ENCODE measurements around the gene AHDC1.
A peak's percentile ranks its signal among the peaks of the same experiment; 100 is the strongest.
"Not testable (repeated sequence)": the region's sequence is repeated elsewhere in the genome, so short reads cannot be mapped to it uniquely, and the experiment has no call there.

AHDC1 gene

GRCh38 chr1:27562021-27562420 lies 41.9 kb downstream of the AHDC1 start:
- no peak for DNase-seq

DNA sequence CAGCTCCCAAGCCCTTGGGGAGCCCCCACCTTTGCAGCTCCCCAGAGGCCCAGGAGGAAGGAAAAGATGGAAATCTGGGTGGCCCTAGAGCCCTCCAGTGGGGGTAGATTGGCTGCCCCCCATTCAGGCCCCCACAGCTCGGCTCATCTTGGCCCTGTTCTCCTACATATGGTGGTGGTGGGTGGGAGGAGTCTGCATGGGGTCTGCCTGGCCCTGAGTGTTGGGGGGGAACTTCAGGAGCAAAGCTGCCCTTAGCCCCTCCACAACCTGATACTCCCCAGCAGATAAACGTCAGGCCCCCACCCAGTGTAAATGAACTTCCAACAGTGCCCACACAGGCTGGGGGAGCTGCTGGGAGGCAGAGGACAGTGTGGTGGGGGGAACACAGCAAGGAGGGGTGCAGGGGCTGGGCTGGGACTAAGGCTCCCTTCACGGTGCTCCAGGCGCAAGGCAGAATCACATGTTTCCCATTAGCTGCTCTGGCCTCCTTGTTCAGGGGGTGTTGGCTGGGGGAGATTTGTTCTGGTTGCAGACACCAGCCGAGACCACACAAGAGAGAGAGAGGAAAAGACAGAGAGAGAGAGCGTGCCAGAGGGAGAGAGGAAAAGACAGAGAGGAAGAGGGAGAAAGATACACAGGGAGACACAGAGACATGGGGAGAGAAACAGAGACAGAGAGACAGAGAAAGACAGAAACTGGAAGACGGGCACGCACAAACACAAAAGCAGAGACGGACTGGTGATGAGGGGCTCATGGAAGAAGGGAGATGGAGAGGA lies 42.6 kb downstream of the AHDC1 start:
- DNase-seq = no peak

DNA sequence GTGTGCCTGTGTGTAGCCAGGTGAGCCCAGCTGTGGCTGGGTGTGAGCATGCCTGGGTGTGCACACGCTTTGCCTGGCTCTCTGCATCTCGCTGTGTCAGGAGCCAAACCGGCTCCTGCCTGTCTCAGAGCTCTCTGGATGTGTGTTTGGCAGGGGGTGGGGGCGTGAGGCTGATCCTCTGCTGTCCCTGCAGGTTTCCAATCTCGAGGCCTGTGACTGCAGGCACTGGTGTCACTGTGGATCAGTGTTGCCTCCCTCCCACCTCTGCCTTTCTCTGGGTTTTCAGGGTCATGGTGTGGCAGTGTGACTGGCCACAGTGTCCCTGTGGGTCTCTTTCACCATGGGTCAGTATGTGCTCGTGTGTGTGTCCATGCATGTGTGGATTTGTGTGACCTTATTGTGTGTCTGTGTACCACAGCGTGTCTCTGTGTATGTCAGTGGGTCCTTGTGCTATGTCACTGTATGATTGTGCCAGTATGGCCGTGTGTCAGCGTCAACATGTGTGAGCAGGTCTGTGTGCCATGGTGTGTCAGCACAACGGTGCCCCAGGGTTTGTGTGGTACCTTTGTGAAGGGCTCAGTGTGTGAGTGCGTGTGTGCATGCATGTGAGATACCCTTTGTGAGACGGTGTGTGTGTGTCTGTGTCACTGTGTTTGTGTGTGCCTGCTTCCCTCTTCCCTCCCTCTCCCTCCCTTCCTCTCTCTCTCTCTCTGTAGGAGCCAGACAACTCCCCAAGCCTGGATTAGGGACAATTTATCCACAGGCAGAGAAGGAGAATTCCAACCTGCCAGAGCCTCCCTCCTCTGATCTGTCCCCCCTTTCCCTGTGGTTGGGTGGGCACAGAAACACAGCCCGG lies 43.4 kb downstream of the AHDC1 start:
- no peak for DNase-seq

- DNase-seq = no peak
Observed at GRCh38 chr1:27559466-27560030, 44.4 kb downstream of the AHDC1 start.

GRCh38 chr1:27557596-27558340 lies 46.2 kb downstream of the AHDC1 start:
- no peak for DNase-seq

DNA sequence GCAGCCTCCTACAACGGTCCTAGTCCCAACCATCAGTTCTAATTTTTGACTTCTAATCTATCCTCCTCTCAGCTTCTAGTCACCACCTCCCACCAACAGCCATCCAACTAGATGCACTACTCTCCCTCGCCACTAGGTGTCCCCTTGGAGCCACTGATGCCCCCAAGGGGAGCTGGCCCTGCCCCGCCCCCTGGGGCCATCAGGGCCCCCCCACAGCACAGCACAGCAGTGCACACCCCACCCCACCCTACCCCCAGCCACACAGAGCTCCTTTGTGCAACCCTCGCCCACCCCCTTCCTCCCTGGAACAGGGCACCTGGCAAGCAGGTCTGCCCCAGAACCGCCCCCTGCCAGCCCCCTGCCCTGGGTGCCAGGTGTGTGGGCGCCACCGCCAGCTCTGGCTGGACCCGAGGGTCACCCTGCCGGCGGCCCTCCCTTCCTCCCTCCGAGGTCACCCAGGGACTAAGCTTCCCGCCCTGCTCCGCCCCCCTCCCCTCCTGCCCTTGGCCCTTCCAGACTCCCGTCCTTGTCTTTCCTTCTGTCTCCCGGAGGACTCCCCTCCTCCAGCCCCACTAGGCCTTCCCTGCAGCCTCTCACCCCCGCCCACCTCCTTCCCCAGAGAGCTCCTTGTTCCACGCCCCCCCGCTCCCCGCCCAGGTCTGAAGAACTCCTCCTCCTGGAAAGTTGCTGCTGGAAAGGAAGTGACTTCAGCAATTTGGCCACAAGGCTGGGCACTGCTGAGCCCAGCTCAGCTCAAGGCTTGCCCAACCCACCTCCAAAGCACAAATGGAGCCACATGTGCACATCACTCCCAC lies 47.0 kb downstream of the AHDC1 start:
- peak; percentile 73 to 75 for DNase-seq

- DNase-seq = no peak
Observed at GRCh38 chr1:27556435-27556780, 47.5 kb downstream of the AHDC1 start.

DNA sequence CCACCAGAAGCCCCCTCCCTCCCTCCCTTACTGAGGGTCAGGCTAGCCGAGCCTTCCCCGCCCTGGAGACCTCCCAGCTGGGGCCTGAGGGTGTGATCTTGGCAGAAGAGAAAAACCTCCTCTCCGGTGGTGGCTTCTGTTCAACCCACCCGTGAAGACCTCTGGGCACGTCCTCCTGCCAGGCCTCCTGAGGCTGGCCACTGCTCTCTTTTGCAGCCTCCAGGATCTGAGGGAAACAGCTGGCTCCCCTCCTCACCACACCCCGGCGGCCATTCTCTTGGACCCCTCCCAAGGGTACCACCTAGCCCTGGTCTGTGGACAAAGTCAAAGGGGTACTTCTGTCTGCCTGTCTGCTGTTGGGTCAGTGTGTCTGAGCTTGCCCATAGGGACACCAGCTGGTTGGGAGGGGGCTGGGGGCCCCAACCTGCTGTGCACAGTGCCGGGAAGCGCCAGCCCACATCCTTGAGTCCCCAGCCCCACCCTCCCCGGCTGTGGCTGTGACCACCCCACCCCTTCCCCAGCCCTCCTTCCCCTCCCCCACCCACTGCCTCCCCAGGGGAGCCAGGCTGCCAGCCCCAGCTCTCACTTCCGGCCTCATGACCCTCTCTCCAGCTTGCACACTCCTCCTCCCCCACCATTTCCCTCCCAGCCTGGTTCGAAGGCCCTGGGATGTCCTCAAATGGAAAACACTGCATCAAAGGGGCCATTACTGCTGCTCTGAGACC lies 48.1 kb downstream of the AHDC1 start:
- DNase-seq = no peak

GRCh38 chr1:27554759-27555699 lies 48.9 kb downstream of the AHDC1 start:
- no peak for DNase-seq

DNA sequence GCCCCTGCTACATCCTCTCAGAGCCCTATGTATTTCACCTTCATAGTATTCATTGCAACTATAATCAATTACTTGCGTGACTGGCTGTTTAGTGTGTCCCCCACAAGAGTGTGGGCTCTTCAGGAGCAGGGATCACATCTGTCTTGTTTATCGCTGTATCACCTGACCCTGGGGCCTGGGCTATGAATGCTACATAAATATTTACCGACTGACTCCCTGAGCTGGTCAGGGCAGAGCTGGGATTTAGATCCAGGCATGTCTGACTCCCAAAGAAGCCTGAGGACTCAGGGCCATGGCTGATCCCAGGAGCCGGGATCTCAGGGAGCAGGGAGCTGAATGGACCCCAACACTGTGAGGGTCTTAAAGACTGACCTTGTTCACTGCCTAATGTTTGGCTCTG lies 49.7 kb downstream of the AHDC1 start:
- DNase-seq = no peak

DNA sequence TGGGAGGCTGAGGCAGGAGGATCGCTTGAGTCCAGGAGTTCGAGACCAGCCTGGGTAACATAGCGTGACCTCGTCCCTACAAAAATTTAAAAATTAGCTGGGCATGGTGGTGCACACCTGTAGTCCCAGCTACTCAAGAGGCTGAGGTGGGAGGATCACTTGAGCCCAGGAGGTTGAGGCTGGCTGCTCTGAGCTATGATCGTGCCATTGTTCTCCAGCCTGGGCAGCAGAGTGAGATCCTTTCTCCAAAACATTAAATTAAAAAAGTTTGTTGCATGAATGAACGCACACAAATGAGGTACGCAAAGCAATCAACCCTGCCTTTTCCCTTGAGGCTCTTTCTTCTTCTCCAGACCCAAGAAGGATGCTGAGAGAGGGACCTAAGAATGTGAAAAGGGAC lies 50.1 kb downstream of the AHDC1 start:
- DNase-seq = not testable (repeated sequence)

DNA sequence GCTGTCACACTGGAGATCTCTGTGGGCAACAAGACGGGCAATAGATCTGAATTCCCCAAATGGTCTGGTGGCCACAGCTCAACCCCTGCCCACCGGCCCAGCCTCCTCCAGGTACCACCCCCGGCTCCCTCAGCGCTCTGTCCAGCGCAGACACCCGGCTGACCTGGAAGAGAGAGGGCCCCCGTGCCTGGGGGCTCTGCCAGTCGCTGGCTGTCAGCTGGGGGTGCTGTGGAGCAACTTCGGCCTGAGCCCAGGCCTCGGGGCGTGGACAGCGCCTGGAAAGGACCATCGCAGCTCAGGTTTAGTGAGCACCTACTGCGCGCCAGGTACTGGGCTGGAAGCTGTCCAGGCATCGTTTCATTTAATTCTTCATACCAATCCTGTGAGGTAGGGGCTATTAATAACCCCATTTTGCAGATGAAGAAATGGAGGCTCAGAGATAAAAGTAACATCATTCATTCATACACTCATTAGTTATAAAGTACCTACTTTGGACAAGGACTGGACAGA lies 51.0 kb downstream of the AHDC1 start:
- DNase-seq = no peak

- no peak for DNase-seq
Observed at GRCh38 chr1:27551953-27552312, 52.0 kb downstream of the AHDC1 start.

DNA sequence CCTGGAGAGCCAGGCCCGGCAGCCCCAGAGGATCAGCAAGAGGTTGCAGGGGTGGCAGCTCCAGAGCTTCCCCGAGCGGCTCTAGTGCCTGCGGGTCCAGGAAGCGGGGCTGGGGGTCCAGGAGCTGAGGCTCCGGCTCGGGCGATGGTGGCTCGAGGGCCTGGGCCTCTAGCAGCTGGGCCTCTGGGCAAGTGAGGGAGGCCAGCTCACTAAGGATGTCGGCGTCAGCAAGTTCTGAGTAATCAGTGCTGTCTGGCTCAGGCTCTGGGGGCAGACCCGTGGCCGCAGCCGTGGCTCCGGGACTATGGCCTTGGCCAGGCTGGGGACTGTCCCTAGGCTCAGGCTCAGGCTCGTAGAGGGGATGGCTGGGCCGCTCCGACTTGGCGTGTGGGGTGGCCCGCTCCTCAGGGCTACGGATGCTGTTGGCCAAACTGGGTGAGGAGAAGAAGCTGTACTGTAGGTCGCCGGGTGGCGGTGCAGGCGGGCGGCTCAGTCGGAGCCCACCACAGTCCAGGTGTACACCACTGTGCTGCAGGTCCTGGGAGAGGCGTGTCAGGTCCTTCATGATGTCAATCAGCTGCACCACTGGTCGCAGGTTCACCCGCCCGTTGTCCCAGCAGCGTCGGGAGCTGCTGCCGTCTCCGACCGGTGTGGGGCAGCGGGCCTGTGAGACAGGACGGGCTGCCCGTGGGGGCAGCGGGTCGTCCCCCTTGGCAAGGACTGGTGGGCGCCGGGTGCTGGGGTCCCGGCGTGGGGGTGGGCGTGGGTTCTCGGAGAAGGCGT lies 52.6 kb downstream of the AHDC1 start:
- DNase-seq = no peak

GRCh38 chr1:27550510-27551169 lies 53.3 kb downstream of the AHDC1 start:
- no peak for DNase-seq

DNA sequence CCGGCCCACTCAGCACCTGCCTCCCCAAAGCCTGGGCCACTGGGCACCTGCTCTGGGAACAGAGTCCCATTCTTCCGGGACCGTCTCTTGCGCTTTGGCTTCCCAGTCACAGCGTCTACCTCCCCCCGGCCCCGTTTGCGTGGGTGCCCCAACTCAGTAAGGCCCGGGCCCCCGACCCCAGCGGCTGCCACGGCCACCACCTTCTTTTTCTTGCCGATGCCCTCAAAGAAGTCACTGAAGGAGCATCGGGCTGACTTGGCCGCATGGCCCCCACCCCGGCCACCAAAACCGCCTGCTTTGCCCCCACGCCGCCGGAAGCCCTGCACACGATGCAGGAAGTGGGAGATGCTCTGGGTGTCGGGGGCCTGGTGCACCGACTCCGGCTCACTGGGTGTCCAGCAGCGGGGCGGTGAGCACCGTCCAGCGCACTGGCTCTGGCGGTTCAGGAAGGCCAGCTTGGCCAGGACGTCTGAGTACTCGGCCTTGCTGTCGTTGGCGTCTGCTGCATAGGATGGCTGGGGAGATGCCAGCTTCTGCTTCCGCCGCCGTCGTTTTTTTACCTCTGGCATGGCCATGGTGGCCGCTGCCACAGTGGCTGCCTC lies 54.0 kb downstream of the AHDC1 start:
- no peak for DNase-seq

GRCh38 chr1:27548858-27549719 lies 54.9 kb downstream of the AHDC1 start:
- no peak for DNase-seq

Data from activated CD4-positive, alpha-beta T cell treated with anti-CD3 and anti-CD28 coated beads, Interleukin-2, amount 50 U/mL, for 4 hours (primary cell).